Calu3 (cell line): ENCODE data around the gene KDM3A. TPM values are rescaled to one million over a fixed set of nuclear protein-coding genes. Genes with fewer than 3 reads are reported as not detected.

ENCODE experiments used
- BruUV-seq: library from RNA; stranded (reverse); fragments of 400-500 nt; replicated peaks from 2 replicates; lab custom pipeline; 2021; lab: Mats Ljungman, UMichigan
- CTCF ChIA-PET: fragments of 300-600 bp; sonication (Branson Sonifier 250); formaldehyde crosslinking; loops from one replicate; lab custom pipeline; 2022; ENCODE audit warnings: antibody characterized with exemption; lab: Charles Lee
- DNase-seq: peaks from one replicate; pipeline ENCODE4 v3.0.0; 2022
- H3K27ac Mint-ChIP-seq: one replicate; pipeline ENCODE4 v1.8.0; 2022; ENCODE audit warnings: mixed read lengths; ENCODE audit not compliant: unreplicated experiment
- H3K27me3 Mint-ChIP-seq: one replicate; pipeline ENCODE4 v1.8.0; 2022; ENCODE audit warnings: mixed read lengths; ENCODE audit not compliant: unreplicated experiment
- H3K36me3 Mint-ChIP-seq: one replicate; pipeline ENCODE4 v1.8.0; 2022; ENCODE audit warnings: mild to moderate bottlenecking, moderate library complexity, mixed read lengths; ENCODE audit not compliant: insufficient read depth, unreplicated experiment
- H3K4me1 Mint-ChIP-seq: one replicate; pipeline ENCODE4 v1.8.0; 2022; ENCODE audit warnings: mild to moderate bottlenecking, low read depth, mixed read lengths; ENCODE audit not compliant: unreplicated experiment
- H3K4me3 Mint-ChIP-seq: one replicate; pipeline ENCODE4 v1.8.0; 2022; ENCODE audit warnings: mild to moderate bottlenecking, low read depth, moderate library complexity, mixed read lengths; ENCODE audit not compliant: unreplicated experiment
- H3K9me3 Mint-ChIP-seq: one replicate; pipeline ENCODE4 v1.8.0; 2022; ENCODE audit warnings: low read depth, mixed read lengths; ENCODE audit not compliant: unreplicated experiment
- intact Hi-C: fragments of 100-400 bp; cut with micrococcal nuclease; formaldehyde crosslinking; loops from one replicate; pipeline ENCODE4 v1.10.0; 2022; ENCODE audit not compliant: unreplicated experiment
- total RNA-seq: library from RNA; stranded (reverse); gene quantifications from 2 replicates; pipeline ENCODE4 v1.2.3, GENCODE V29; 2022
- TF ChIP-seq, protein P1 (sequence below): fragments of 200-600 bp; IDR thresholded peaks from one replicate; pipeline ENCODE4 v1.8.0; 2022; ENCODE audit warnings: antibody characterized with exemption; ENCODE audit not compliant: unreplicated experiment

The KDM3A gene
- total RNA-seq, 1 experiment from 2014 or later, result 37.8 TPM

DNA sequence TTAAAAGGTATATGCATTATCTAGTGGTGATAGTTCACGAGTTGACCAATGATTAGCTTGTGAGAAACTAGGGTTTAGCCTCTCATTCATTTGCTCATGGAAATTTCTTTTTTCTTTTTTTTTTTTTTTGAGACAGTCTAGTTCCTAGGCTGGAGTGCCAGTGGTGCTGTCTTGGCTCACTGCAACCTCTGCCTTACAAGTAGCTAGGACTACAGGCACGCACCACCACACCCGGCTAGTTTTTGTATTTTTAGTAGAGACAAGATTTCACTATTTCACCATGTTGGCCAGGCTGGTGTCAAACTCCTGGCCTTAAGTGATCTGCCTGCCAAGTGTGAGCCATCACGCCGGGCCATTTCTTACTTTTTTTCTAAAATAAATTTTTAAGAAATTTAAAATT, 14.0 kb downstream of the KDM3A start:
- no peak for DNase-seq
- H3K4me1 Mint-ChIP-seq, result no peaks in the 10 kb centered on the region
- no peak overlapping the region for H3K27ac Mint-ChIP-seq
- H3K27me3 Mint-ChIP-seq, result no peaks in the 10 kb centered on the region
- intact Hi-C loops, result no loop called here
- CTCF ChIA-PET, result interaction anchor here (0.6 kb wide), 1 partner anchor 302 kb away, joined by 3 read pairs; no protein-coding TSS in a partner anchor
- H3K4me3 Mint-ChIP-seq, result no peak overlapping the region
- no TSS peak for BruUV-seq
- H3K9me3 Mint-ChIP-seq, result no peaks in the 10 kb centered on the region
- TF ChIP-seq, protein P1, sequence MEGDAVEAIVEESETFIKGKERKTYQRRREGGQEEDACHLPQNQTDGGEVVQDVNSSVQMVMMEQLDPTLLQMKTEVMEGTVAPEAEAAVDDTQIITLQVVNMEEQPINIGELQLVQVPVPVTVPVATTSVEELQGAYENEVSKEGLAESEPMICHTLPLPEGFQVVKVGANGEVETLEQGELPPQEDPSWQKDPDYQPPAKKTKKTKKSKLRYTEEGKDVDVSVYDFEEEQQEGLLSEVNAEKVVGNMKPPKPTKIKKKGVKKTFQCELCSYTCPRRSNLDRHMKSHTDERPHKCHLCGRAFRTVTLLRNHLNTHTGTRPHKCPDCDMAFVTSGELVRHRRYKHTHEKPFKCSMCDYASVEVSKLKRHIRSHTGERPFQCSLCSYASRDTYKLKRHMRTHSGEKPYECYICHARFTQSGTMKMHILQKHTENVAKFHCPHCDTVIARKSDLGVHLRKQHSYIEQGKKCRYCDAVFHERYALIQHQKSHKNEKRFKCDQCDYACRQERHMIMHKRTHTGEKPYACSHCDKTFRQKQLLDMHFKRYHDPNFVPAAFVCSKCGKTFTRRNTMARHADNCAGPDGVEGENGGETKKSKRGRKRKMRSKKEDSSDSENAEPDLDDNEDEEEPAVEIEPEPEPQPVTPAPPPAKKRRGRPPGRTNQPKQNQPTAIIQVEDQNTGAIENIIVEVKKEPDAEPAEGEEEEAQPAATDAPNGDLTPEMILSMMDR, result no peak
- peaks cover 7% of the 10 kb centered on the region for H3K36me3 Mint-ChIP-seq

DNA sequence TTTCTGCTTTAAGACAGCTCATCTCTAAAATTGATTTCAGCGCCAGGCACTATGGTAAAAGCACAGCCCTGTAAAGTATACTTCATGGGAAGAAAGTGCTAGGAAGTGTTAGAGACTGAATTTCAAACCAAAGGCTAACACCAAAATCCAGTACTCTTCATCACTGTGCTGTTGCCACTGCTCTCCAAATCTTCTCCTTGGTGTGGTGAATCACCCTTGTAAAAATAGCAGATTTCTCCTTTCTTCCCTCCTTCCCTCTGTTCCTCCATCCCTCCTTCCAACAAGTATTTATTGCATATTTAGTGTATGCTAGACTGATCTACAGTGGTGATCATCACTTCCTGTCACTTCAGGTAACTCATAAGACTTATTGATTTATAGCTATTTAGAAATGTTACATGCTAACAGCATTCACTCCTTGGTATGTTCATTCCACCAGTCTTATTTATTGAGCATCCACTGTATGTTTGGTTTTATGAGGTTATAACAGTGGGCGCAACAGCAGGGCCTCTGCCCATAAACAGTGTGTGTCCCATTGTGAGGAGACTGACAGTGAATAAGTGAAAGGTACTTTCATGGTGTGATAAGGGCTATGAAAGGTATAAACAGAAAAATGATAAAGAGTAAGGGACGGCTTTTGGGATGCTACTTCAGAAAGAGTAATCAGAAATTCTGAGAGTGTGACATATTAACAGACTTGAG, 20.0 kb downstream of the KDM3A start:
- no peak for DNase-seq
- Mint-ChIP-seq H3K27ac (no peak overlapping the region), H3K9me3 (no peaks in the 10 kb centered on the region), H3K4me3 (no peak overlapping the region), H3K4me1 (no peaks in the 10 kb centered on the region), H3K36me3 (peaks cover 25% of the 10 kb centered on the region), H3K27me3 (no peaks in the 10 kb centered on the region)
- TF ChIP-seq, protein P1, result no peak
- intact Hi-C loops, result no loop called here
- no TSS peak for BruUV-seq
- CTCF ChIA-PET, result no interaction called here

GRCh38 chr2:86464652-86465051, 23.5 kb downstream of the KDM3A start:
- DNase-seq, result no peak
- CTCF ChIA-PET, result no interaction called here
- TF ChIP-seq, protein P1, result no peak
- no TSS peak for BruUV-seq
- no peak overlapping the region for H3K4me3 Mint-ChIP-seq
- no peak overlapping the region for H3K27ac Mint-ChIP-seq
- intact Hi-C loops, result no loop called here
- H3K4me1 Mint-ChIP-seq, result no peaks in the 10 kb centered on the region
- no peaks in the 10 kb centered on the region for H3K27me3 Mint-ChIP-seq
- no peaks in the 10 kb centered on the region for H3K9me3 Mint-ChIP-seq
- peaks cover 24% of the 10 kb centered on the region for H3K36me3 Mint-ChIP-seq

GRCh38 chr2:86466306-86466705, 25.1 kb downstream of the KDM3A start:
- CTCF ChIA-PET, result no interaction called here
- no TSS peak for BruUV-seq
- no peaks in the 10 kb centered on the region for H3K9me3 Mint-ChIP-seq
- intact Hi-C loops, result no loop called here
- H3K4me1 Mint-ChIP-seq, result no peaks in the 10 kb centered on the region
- no peaks in the 10 kb centered on the region for H3K27me3 Mint-ChIP-seq
- TF ChIP-seq, protein P1, result no peak
- H3K4me3 Mint-ChIP-seq, result no peak overlapping the region
- H3K27ac Mint-ChIP-seq, result no peak overlapping the region
- no peak for DNase-seq
- H3K36me3 Mint-ChIP-seq, result peaks cover 20% of the 10 kb centered on the region
